ENCODE results near the gene SUMO2. TPM values are rescaled to one million over a fixed set of nuclear protein-coding genes. Genes with fewer than 3 reads are reported as not detected.

The SUMO2 gene
- total and polyA plus RNA-seq, 2 of the 4 experiments (the other 2 are of a cell fraction): 71.3 to 83.7 TPM

DNA sequence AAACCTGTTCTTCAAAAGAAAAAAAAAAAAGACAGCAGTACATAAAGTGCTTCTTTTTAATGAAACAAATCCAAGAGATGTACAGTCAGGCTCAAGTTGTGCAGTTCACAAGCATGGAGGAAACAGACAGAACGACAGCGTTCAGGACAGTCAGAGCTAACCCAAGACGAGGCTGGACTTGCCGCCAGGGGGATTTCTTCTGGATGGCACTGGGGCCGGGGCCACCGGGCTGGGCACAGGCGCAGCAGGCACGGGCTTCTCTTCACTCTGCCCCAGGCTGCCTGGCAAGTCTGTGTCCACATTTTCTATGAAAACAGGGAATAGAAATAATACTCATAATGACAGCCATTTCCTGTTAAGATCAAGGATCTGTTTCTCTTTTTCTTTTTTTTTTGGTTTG is 46.8 kb downstream of the SUMO2 start:
- Histone ChIP-seq H4K8ac (ENCODE audit: low read depth in 2 of 2, low read length in 2 of 2) (no peak overlapping the region), H2BK15ac (ENCODE audit: low read depth, low read length) (no peak overlapping the region), H3K27ac (ENCODE audit: insufficient read depth, low read length) (no peak overlapping the region), H3K56ac (ENCODE audit: extremely low read depth, insufficient read depth, low read length) (no peak overlapping the region), H3K4me3 (ENCODE audit: insufficient read depth, low read depth, low read length) (no peak overlapping the region), H3K23ac (ENCODE audit: low read depth, low read length) (no peak overlapping the region), H3K14ac (replicated peaks; ENCODE audit: low read depth, low read length) (no peak overlapping the region), H3K79me1 (ENCODE audit: low read depth in 1 of 2, low read length in 2 of 2) (peaks cover 30 to 58% of the 10 kb centered on the region in 2 experiments), H3K27me3 (ENCODE audit: control insufficient read depth, insufficient read depth, low read length) (no peaks in the 10 kb centered on the region), H4K20me1 (ENCODE audit: insufficient read depth, low read length) (no peaks in the 10 kb centered on the region; the same call in 1 of the 2 replicates), H3K4me2 (ENCODE audit: low read depth, low read length) (no peak overlapping the region), H3K36me3 (ENCODE audit: control insufficient read depth, insufficient read depth, low read length) (peaks cover 21% of the 10 kb centered on the region), H3K9ac (ENCODE audit: low read depth, low read length) (no peak overlapping the region), H2BK5ac (ENCODE audit: low read depth, low read length, poor library complexity, severe bottlenecking) (no peak overlapping the region), H3K4ac (ENCODE audit: low read depth, low read length) (no peak overlapping the region), H4K91ac (ENCODE audit: insufficient read depth, low read depth, low read length) (no peak overlapping the region), H3K9me3 (ENCODE audit: control insufficient read depth, insufficient read depth, low read length) (no peaks in the 10 kb centered on the region), H2AK9ac (replicated peaks; ENCODE audit: low read depth, low read length, poor library complexity) (no peak overlapping the region), H4K5ac (ENCODE audit: low read depth, low read length) (no peak overlapping the region), H2BK120ac (ENCODE audit: low read depth, low read length) (no peak overlapping the region), H3K9me1 (ENCODE audit: insufficient read depth, low read length) (no peaks in the 10 kb centered on the region), H2AFZ (replicated peaks; ENCODE audit: low read length, poor library complexity) (no peak overlapping the region), H2BK20ac (ENCODE audit: low read depth, low read length) (no peak overlapping the region), H3K18ac (ENCODE audit: low read depth, low read length) (no peak overlapping the region), H2AK5ac (ENCODE audit: low read depth, low read length) (no peak overlapping the region), H3K4me1 (ENCODE audit: control insufficient read depth, insufficient read depth, low read length) (0 out of 2 replicates have a peak, but pooled peaks cover 3% of the 10 kb centered on the region)
- BruUV-seq (replicated peaks): no TSS peak
- intact Hi-C loops (cut with micrococcal nuclease): no loop called here
- 82% methylated on average over 2 of the region's 8 CpGs; no CpG with 5 or more reads in 1 of the 2 experiments for WGBS, 2 experiments (ENCODE audit: extremely low coverage in 2 of 2, insufficient read length in 1 of 2)
- in situ Hi-C loops (cut with MboI; ENCODE audit: low sequenced_read_pairs): no loop called here
- ATAC-seq (ENCODE audit: low read depth): no peak
- ChIA-PET POLR2A (ENCODE audit: unreplicated experiment) (no interaction called here), CTCF (no interaction called here)
- dilution Hi-C loops (cut with HindIII; ENCODE audit: low sequenced_read_pairs, unreplicated experiment): no loop called here
- no peak for DNase-seq
- TF ChIP-seq, protein P1, sequence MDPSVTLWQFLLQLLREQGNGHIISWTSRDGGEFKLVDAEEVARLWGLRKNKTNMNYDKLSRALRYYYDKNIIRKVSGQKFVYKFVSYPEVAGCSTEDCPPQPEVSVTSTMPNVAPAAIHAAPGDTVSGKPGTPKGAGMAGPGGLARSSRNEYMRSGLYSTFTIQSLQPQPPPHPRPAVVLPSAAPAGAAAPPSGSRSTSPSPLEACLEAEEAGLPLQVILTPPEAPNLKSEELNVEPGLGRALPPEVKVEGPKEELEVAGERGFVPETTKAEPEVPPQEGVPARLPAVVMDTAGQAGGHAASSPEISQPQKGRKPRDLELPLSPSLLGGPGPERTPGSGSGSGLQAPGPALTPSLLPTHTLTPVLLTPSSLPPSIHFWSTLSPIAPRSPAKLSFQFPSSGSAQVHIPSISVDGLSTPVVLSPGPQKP (IDR thresholded peaks at IDR 0.05; ENCODE audit: borderline replicate concordance, low read depth, low read length): no peak
- TF ChIP-seq CHD1 (IDR thresholded peaks at IDR 0.05; ENCODE audit: low read depth, low read length): no peak

Measured in IMR-90 (cell line).